Esophagus muscularis mucosa (tissue), 4 donors: Measurements from ENCODE around the gene ANP32E. TPM values are rescaled to one million over a fixed set of nuclear protein-coding genes. Genes with fewer than 3 reads are reported as not detected.

Experiments used
- DNase-seq: peaks from one replicate; pipeline ENCODE4 v3.0.0-alpha.2; 2017; ENCODE audit errors: extremely low spot score
- H3K27ac ChIP-seq, 4 donors: fragments of 200-600 bp; sonication (generic); replicated peaks in 1 of 4; 1 replicate in 3 of 4; 2 replicates in 1 of 4; pipeline ENCODE4 v1.5.1; 2016 to 2019; ENCODE audit warnings: mild to moderate bottlenecking in 1 of 4
- H3K27me3 ChIP-seq, 4 donors: fragments of 200-600 bp; sonication (generic); one replicate each; pipeline versions ENCODE4 v1.5.1 to v1.6.0; 2016 to 2019
- H3K36me3 ChIP-seq, 4 donors: fragments of 200-600 bp; sonication (generic); one replicate each; pipeline ENCODE4 v1.5.1; 2016 to 2019
- H3K4me1 ChIP-seq, 4 donors: fragments of 200-600 bp; sonication (generic); one replicate each; pipeline ENCODE4 v1.5.1; 2016 to 2019
- H3K4me3 ChIP-seq, 4 donors: fragments of 200-600 bp; sonication (generic); 1 replicate in 2 of 4; 2 replicates in 2 of 4; pipeline ENCODE4 v1.5.1; 2016 to 2019; ENCODE audit warnings: mild to moderate bottlenecking in 4 of 4, moderate library complexity in 1 of 4
- H3K9me3 ChIP-seq, 4 donors: fragments of 200-600 bp; sonication (generic); 1 replicate in 3 of 4; 2 replicates in 1 of 4; pipeline ENCODE4 v1.5.1; 2016 to 2019
- EP300 ChIP-seq: sonication (generic); formaldehyde crosslinking; IDR thresholded peaks from one replicate; pipeline ENCODE4 v1.6.1; 2017; ENCODE audit warnings: antibody characterized with exemption
- POLR2A ChIP-seq: fragments of 450-650 bp; IDR thresholded peaks from one replicate; pipeline ENCODE4 v1.6.1; 2017; ENCODE audit warnings: antibody characterized with exemption, moderate library complexity, mild to moderate bottlenecking, low read depth
- POLR2AphosphoS5 ChIP-seq, 2 donors: sonication (generic); formaldehyde crosslinking; IDR thresholded peaks; one replicate each; pipeline ENCODE4 v1.6.1; 2017; ENCODE audit warnings: antibody characterized with exemption in 2 of 2
- WGBS: methylation state at CpG from one replicate; pipeline ENCODE4 v1.1.5; 2018; 5-methylcytosine and 5-hydroxymethylcytosine counted together
- intact Hi-C: fragments of 100-400 bp; cut with DNase I; formaldehyde crosslinking; loops from one replicate; pipeline ENCODE4 v1.15.1; 2023
- total RNA-seq, 4 donors: library from RNA; depleted of rRNA; stranded (reverse); fragments of >200 nt; gene quantifications; one replicate each; pipeline versions ENCODE4 v1.1.0 to v1.2.1, GENCODE V29; 2016
- TF ChIP-seq, protein P1 (sequence below), 3 experiments: fragments of 200-600 bp in 2 of 3; fragments of 450-650 bp in 1 of 3; sonication (generic) in 2 of 3; IDR thresholded peaks; one replicate each; pipeline ENCODE4 v1.5.1; 2017 to 2019; ENCODE audit warnings: antibody characterized with exemption in 3 of 3, mild to moderate bottlenecking in 2 of 3, moderate library complexity in 1 of 3

Gene ANP32E
- total RNA-seq, 4 donors from 2014 or later, result 15.6 to 20.3 (median 18.6) TPM

DNA sequence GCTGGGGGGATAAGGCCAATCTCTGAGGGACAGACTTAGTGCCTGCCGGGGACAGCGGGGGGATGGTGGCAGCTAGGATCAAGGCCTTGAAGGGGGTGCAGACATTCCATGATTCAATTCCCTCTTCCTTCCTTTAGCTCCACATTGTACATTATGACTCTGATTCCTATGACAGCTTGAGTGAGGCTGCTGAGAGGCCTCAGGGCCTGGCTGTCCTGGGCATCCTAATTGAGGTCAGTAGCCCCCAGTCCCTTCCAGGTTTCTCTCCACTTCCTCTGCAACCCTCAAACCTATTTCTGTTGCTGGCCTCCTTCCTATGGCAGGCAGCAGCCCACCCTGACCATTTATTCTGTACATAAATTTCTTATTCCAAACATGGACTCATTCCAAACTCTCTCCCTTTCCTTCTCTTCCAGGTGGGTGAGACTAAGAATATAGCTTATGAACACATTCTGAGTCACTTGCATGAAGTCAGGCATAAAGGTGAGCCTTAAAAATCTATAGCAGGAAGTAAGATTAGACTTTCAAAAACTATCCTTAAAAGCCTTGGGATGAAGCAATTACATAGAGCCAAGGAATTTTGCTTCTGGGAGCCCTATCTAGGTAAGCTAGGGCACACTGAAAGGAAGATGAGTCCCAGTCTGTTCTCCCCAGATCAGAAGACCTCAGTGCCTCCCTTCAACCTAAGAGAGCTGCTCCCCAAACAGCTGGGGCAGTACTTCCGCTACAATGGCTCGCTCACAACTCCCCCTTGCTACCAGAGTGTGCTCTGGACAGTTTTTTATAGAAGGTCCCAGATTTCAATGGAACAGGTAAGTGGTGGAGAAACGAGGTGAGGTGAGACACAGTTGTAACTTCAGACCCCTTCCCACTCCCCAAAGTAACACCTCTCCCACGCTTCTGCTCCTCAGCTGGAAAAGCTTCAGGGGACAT lies 26.7 kb upstream of the ANP32E start:
- H3K36me3 ChIP-seq, result peaks cover 21 to 39% (median 37%) of the 10 kb centered on the region in 4 donors
- 76% methylated on average over 6 of the region's 6 CpGs for WGBS
- no peaks in the 10 kb centered on the region for H3K9me3 ChIP-seq
- peak in 1 of 2 donors; percentile 5 for TF ChIP-seq POLR2AphosphoS5 (IDR thresholded peaks at IDR 0.05)
- TF ChIP-seq, protein P1, sequence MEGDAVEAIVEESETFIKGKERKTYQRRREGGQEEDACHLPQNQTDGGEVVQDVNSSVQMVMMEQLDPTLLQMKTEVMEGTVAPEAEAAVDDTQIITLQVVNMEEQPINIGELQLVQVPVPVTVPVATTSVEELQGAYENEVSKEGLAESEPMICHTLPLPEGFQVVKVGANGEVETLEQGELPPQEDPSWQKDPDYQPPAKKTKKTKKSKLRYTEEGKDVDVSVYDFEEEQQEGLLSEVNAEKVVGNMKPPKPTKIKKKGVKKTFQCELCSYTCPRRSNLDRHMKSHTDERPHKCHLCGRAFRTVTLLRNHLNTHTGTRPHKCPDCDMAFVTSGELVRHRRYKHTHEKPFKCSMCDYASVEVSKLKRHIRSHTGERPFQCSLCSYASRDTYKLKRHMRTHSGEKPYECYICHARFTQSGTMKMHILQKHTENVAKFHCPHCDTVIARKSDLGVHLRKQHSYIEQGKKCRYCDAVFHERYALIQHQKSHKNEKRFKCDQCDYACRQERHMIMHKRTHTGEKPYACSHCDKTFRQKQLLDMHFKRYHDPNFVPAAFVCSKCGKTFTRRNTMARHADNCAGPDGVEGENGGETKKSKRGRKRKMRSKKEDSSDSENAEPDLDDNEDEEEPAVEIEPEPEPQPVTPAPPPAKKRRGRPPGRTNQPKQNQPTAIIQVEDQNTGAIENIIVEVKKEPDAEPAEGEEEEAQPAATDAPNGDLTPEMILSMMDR (IDR thresholded peaks at IDR 0.05), result no peak
- H3K27me3 ChIP-seq, result no peaks in the 10 kb centered on the region
- H3K4me1 ChIP-seq, result peaks cover 12 to 44% (median 33%) of the 10 kb centered on the region in 4 donors
- intact Hi-C loops, result no loop called here
- no peak for DNase-seq
- H3K4me3 ChIP-seq, result no peak overlapping the region
- no peak overlapping the region for H3K27ac ChIP-seq

GRCh38 chr1:150261367-150261766 lies 25.5 kb upstream of the ANP32E start:
- no peak for DNase-seq

GRCh38 chr1:150259758-150260669 lies 24.1 kb upstream of the ANP32E start:
- DNase-seq, result no peak
- Histone ChIP-seq H3K4me3 (no peak overlapping the region), H3K4me1 (peaks cover 13 to 54% (median 45%) of the 10 kb centered on the region in 4 donors), H3K27me3 (no peaks in the 10 kb centered on the region), H3K36me3 (peaks cover 0 to 13% (median 12%) of the 10 kb centered on the region in 4 donors), H3K27ac (peak overlapping the region in 3 of 4 donors; percentile 7 to 85 (median 80)), H3K9me3 (no peaks in the 10 kb centered on the region)
- 33% methylated on average over 10 of the region's 11 CpGs for WGBS
- TF ChIP-seq EP300 (no peak), POLR2A (no peak), POLR2AphosphoS5 (IDR thresholded peaks at IDR 0.05) (no peak)
- TF ChIP-seq, protein P1 (IDR thresholded peaks at IDR 0.05), result no peak
- intact Hi-C loops, result no loop called here

More at GRCh38 chr1:150261367-150261766, 25.5 kb upstream of the ANP32E start:
- Histone ChIP-seq H3K27me3 (no peaks in the 10 kb centered on the region), H3K4me3 (no peak overlapping the region), H3K27ac (no peak overlapping the region), H3K4me1 (peaks cover 11 to 44% (median 34%) of the 10 kb centered on the region in 4 donors), H3K36me3 (peaks cover 11 to 26% (median 25%) of the 10 kb centered on the region in 4 donors), H3K9me3 (no peaks in the 10 kb centered on the region)
- TF ChIP-seq EP300, result no peak
- no peak for TF ChIP-seq POLR2A
- TF ChIP-seq POLR2AphosphoS5 (IDR thresholded peaks at IDR 0.05), result no peak
- TF ChIP-seq, protein P1 (IDR thresholded peaks at IDR 0.05), result no peak
- 95% methylated on average over 2 of the region's 6 CpGs for WGBS
- intact Hi-C loops, result no loop called here

DNA sequence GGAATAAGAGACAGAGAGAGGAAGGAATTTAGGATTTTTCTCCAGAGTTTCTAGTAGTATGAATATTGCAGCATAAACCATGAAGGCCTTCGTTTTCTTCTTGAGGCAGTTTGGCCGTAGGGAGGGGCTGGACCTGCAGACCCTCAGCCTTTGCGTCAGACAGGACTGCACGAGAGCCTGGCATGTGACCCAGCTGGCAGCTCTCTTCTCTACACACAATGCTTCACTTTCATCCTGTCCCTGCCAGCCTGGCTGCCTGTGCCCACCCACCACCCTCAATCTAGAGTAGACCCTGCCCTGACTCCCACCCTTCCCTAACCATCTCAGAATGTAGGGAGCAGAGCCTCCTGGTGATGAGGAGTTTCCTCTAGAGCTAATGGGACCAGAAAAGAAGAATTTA lies 23.3 kb upstream of the ANP32E start:
- no peaks in the 10 kb centered on the region for H3K9me3 ChIP-seq
- TF ChIP-seq, protein P1 (IDR thresholded peaks at IDR 0.05), result no peak
- TF ChIP-seq POLR2A (no peak), EP300 (no peak)
- H3K4me1 ChIP-seq, result peaks cover 13 to 54% (median 45%) of the 10 kb centered on the region in 4 donors
- H3K27me3 ChIP-seq, result no peaks in the 10 kb centered on the region
- DNase-seq, result no peak
- H3K27ac ChIP-seq, result peak overlapping the region in 3 of 4 donors; percentile 80 to 85 (median 82)
- H3K36me3 ChIP-seq, result peaks cover 0 to 5% (median 4%) of the 10 kb centered on the region in 4 donors
- 57% methylated on average over 4 of the region's 4 CpGs for WGBS
- H3K4me3 ChIP-seq, result no peak overlapping the region
- intact Hi-C loops, result no loop called here
